Subcutaneous adipose tissue (tissue), 4 donors: ENCODE results near the gene PLXNA4. TPM values are rescaled to one million over a fixed set of nuclear protein-coding genes. Genes with fewer than 3 reads are reported as not detected.

Experiments
- total RNA-seq, 4 donors: library from RNA; depleted of rRNA; stranded (reverse); fragments of >200 nt; gene quantifications; one replicate each; pipeline ENCODE4 v1.1.0, GENCODE V29; 2016
- TF ChIP-seq, protein P1 (sequence below): fragments of 450-650 bp; IDR thresholded peaks from one replicate; pipeline ENCODE4 v1.5.1; 2016; ENCODE audit warnings: low read depth, mild to moderate bottlenecking, control low read depth, antibody characterized with exemption, moderate library complexity

The PLXNA4 gene
- total RNA-seq, 4 donors from 2014 or later: 30.2 to 112 (median 54.6) TPM

DNA sequence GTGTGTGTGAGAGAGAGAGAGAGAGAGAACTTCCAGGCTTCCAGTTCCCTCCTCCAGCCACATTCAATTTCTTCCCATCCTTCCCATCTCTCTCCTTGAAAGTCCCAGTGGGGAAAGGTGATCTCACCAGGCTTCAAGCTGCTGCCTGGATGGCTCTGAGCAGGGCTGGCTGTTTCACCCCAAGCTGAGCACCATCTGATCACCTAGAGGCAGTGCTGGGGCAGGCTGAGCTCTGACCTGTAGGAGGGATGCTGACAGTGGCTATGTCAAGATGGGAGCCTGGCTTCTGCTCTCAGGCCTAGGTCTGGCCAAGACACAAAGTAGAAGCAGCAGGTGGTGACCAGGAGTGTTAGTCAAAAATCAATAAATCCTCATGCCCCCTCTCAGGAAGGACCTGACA, 370.8 kb downstream of the PLXNA4 start:
- TF ChIP-seq, protein P1, sequence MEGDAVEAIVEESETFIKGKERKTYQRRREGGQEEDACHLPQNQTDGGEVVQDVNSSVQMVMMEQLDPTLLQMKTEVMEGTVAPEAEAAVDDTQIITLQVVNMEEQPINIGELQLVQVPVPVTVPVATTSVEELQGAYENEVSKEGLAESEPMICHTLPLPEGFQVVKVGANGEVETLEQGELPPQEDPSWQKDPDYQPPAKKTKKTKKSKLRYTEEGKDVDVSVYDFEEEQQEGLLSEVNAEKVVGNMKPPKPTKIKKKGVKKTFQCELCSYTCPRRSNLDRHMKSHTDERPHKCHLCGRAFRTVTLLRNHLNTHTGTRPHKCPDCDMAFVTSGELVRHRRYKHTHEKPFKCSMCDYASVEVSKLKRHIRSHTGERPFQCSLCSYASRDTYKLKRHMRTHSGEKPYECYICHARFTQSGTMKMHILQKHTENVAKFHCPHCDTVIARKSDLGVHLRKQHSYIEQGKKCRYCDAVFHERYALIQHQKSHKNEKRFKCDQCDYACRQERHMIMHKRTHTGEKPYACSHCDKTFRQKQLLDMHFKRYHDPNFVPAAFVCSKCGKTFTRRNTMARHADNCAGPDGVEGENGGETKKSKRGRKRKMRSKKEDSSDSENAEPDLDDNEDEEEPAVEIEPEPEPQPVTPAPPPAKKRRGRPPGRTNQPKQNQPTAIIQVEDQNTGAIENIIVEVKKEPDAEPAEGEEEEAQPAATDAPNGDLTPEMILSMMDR: no peak

DNA sequence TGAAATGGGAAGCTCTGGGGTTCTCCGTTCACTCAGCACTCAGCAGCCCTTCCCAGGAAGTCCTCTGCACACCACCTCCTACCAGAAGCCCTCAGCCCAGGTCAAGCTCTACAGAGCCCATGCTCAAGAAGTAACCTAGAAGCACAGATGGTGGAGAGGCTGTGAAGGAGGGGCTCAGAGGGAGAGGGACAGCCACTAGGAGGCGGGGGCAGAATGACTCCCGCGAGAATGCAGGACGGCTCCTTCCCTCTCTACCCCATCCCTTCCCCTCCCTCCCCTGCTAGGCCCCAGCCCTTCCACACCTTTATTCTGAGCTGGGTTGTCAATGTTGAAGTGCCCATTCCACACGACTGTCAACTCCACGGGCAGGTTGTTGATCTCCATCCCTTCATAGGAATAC, 373.2 kb downstream of the PLXNA4 start:
- TF ChIP-seq, protein P1: no peak

DNA sequence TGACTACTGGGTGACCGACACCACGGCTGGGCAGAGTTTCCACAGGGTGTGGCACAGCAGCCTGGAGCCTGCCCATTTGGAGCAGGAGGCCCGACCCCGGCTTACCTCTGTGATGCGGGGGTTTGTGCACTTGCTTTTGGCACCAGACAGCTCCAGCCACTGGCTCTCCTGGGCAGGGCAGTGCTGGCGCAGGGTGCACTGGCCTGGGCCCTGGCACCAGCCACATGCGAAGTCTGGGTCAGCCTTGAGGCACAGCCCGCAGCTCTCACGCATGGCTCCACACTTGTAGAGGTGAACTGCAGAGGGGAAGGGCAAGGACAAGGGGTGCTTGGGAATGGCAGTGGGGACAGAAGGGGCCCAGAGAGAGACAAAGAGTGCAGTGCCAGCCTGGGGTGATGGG, 373.7 kb downstream of the PLXNA4 start:
- TF ChIP-seq, protein P1: no peak

DNA sequence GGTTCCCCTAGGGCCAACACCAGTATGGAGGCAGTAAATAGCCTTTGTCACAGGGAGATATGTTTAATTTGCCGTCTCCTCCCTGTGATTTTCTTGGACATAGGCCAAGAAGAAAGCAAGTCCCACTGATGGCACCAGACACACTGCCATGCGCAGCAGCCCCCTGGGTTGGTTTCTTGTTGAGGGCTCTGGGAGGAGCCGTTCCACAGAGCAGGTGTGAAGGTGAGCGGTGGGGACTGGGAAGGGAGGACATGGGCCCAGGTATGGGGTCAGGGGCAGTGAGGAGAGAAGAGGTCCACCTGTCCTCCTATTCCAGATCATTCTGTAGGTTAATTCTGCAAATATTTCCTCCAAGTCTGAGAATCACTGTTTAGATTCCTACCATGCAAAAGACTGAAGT, 376.1 kb downstream of the PLXNA4 start:
- TF ChIP-seq, protein P1: no peak

DNA sequence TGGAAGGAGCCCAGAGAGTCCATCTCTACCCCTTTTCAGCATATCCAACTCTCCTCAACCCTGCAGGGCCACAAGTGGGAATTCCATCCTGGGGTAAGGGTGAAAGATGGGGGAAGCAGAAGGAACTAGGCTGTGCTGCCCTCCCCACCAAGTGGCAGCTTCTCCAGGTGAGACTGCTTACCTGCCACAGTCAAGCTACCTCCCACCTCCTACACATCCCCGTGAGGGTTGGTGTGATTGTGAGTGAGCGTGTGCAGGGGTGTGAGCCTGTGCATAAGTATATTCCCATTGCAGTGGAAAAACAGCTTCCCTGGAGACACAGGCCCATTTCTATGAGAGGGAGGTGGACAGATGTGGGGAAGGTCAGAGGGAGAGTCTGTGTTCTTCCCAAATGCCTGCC, 376.6 kb downstream of the PLXNA4 start:
- TF ChIP-seq, protein P1: no peak

DNA sequence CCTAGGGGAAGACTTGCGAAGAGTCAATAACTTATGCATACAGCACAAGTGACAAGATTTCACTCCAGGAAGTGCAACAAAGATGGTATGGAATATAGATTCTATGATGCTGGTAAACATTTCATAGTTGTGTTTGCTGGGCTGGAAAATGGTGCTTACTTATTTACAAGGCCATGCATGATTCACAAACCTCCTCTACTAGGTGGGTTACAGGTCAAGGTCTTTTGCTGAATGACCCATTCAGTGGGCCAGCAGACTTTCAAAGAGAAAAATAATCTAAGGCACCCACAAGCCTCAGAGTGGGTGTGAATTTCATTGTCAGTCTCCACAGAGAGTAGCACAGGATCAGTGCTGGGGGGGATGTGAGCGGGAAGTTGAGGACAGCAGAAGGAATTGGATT, 378.5 kb downstream of the PLXNA4 start:
- TF ChIP-seq, protein P1: no peak

DNA sequence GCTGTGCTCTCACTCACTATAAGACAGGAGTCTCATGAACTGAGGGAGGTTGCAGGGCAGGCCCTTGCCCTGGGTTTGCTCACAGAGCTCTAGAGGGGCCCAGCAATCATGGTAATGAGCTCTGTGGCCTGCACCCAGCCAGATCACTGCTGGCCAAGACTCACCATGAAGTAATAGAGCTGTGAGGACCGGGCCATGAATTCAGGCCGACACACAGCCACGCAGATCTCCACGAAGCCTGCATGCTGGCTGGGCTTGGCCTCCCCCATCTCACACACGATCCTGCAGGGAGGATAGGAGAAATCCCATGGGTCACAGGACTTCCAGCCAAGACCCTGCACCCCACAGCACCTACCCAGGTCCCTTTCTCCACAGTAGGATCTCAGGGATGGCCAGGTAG, 382.4 kb downstream of the PLXNA4 start:
- TF ChIP-seq, protein P1: no peak
